ENCODE data around the gene EN2. TPM values are rescaled to one million over a fixed set of nuclear protein-coding genes. Genes with fewer than 3 reads are reported as not detected.

Gene EN2
- total RNA-seq, 6 experiments from 2014 or later: not detected

DNA sequence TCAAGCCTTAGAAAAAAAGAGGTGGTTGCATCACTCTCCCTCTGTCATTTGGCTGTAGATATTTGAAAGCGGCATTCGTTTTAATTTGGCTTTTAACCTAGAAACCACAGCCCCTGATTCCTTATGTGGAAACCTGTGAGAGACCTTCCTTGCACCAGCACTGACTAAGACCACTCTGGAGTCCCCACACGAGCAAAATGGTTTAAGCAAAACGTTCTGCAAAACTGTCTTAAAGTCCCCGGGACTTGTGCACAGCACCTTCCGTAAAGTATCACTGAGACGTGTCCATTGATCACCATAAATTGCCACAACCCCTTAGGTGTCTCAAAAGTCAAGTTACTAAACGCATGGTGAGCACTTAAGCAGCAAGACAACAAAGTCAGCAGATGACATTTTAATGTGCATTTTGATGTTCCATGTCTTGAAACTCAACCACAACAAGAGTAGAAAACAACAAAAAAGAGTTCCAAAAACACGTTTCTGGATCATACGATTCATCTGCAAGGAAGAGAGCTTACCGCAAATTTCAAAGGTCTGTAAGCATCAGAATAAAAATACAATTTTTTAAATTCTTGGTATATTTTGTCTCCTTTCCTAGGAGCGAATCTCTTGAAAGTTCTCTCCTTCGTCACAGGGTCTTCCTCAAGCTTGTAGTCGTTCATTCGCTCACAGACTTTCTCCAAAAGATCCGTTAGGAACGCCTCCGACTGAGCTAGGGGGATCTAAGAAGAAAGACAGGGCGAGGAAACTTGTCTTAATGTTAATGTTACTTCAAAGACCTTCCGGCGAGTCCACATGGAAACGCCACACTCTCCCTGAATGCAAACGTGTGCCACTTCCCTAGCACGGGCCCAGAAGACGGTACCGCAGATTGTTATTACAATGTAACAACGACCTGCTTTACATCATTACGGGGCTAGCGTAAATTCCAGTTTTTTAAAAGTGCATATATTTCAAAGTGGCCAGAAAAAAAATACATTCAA lies 50.7 kb downstream of the EN2 start:
- intact Hi-C loops (cut with DNase I): no loop called here
- no peaks in the 10 kb centered on the region for H3K9me3 ChIP-seq

GRCh38 chr7:155509359-155509724 lies 51.4 kb downstream of the EN2 start:
- no peak for TF ChIP-seq POLR2A (IDR thresholded peaks at IDR 0.05)
- no peak for TF ChIP-seq CTCF (IDR thresholded peaks at IDR 0.05)
- H3K9me3 ChIP-seq: no peaks in the 10 kb centered on the region
- WGBS (ENCODE audit: insufficient coverage, low coverage, low lambda C conversion rate, missing lambda C conversion rate): 24% methylated on average over 3 of the region's 16 CpGs
- DNase-seq (no peak), ATAC-seq (no peak)
- H3K4me3 ChIP-seq: no peak overlapping the region
- no peak overlapping the region for H3K27ac ChIP-seq
- intact Hi-C loops (cut with DNase I): no loop called here
- H3K27me3 ChIP-seq: peaks cover 37 to 66% of the 10 kb centered on the region in 2 donors
- no peaks in the 10 kb centered on the region for H3K36me3 ChIP-seq
- H3K4me1 ChIP-seq: peaks cover 0 to 3% (median 0%) of the 10 kb centered on the region in 4 donors

More for the DNA sequence above, 50.7 kb downstream of the EN2 start:
- WGBS (ENCODE audit: insufficient coverage, low coverage, low lambda C conversion rate, missing lambda C conversion rate): 8% methylated on average over 29 of the region's 29 CpGs
- Histone ChIP-seq H3K27ac (no peak overlapping the region), H3K4me1 (peaks cover 0 to 3% (median 0%) of the 10 kb centered on the region in 4 donors), H3K4me3 (no peak overlapping the region), H3K27me3 (peaks cover 37 to 66% of the 10 kb centered on the region in 2 donors), H3K36me3 (no peaks in the 10 kb centered on the region)
- no peak for DNase-seq
- TF ChIP-seq POLR2A (IDR thresholded peaks at IDR 0.05): no peak
- no peak for TF ChIP-seq CTCF (IDR thresholded peaks at IDR 0.05)
- no peak for ATAC-seq

GRCh38 chr7:155509725-155510551 lies 52.0 kb downstream of the EN2 start:
- ATAC-seq (no peak), DNase-seq (no peak)
- Histone ChIP-seq H3K4me3 (no peak overlapping the region), H3K4me1 (peaks cover 0 to 3% (median 0%) of the 10 kb centered on the region in 4 donors), H3K27me3 (peaks cover 37 to 65% of the 10 kb centered on the region in 2 donors), H3K27ac (no peak overlapping the region), H3K36me3 (no peaks in the 10 kb centered on the region), H3K9me3 (no peaks in the 10 kb centered on the region)
- intact Hi-C loops (cut with DNase I): no loop called here
- TF ChIP-seq CTCF (IDR thresholded peaks at IDR 0.05) (no peak), POLR2A (IDR thresholded peaks at IDR 0.05) (no peak)
- WGBS (ENCODE audit: insufficient coverage, low coverage, low lambda C conversion rate, missing lambda C conversion rate): 5% methylated on average over 27 of the region's 68 CpGs

DNA sequence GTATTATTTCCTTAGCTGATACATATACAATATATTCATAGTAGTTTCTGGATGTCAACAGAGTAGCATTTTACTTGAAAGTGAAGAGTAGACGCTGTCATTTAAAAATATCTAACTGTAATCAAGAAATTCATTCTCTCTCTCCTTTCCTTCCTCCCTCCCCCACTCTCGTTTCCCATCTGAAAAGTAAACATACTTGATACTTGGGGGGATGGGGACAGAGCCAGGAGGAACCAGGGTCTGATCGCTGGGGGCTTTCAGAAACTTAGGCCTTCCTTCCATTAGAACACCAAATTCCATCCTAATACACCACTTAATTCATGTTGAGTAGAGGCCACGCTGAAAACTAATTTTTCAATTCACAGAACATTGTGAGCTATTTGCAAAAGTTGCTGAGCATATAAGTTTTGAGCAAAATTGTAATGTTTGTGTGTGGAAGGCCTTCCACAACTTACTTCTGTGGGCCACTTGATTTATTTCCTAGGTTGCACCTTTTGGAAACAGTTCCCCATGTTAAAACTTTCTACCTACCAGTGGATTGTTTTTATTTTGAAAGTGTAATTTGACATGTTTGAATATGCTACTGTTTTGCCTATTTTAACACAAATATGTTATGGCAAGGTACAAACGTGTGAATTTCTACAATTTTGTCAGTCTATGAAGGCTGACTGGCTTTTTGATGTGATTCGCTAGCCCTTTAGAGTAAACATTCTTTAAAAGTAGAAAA lies 53.2 kb downstream of the EN2 start:
- H3K4me3 ChIP-seq: no peak overlapping the region
- peaks cover 0 to 3% (median 0%) of the 10 kb centered on the region in 4 donors for H3K4me1 ChIP-seq
- intact Hi-C loops (cut with DNase I): no loop called here
- peaks cover 32 to 54% of the 10 kb centered on the region in 2 donors for H3K27me3 ChIP-seq
- no peak for ATAC-seq
- WGBS (ENCODE audit: insufficient coverage, low coverage, low lambda C conversion rate, missing lambda C conversion rate): 6% methylated on average over 6 of the region's 6 CpGs
- H3K36me3 ChIP-seq: no peaks in the 10 kb centered on the region
- DNase-seq: no peak
- TF ChIP-seq POLR2A (IDR thresholded peaks at IDR 0.05) (no peak), CTCF (IDR thresholded peaks at IDR 0.05) (no peak)
- no peaks in the 10 kb centered on the region for H3K9me3 ChIP-seq
- H3K27ac ChIP-seq: no peak overlapping the region

Measured in right lobe of liver (tissue), 6 donors.